GM19438 (cell line): ENCODE measurements around the gene ADH1C.

Experiments used
- ATAC-seq: cut with Tn5 transposase; IDR thresholded peaks from one replicate; pipeline ENCODE4 v1.9.1; 2021; ENCODE audit warnings: low read depth; ENCODE audit not compliant: unreplicated experiment

The ADH1C gene

DNA sequence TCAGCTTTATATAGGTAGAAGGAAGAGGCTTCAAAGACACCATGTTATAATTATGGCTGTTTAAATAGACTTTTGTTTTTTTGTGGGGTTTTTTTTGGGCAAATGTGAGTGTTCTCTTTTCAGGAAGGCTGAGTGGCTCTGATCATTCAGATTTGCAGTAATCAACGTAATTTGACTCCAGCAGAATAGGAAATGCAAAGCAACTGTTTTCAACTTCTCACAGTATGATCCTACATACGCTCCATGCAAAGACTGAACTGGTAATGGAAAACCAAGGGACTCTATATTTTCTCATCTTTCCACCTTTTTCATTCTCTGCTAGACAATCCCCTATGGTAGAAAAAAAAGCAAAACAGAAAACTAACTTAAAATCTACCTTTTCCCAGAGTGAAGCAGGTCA, 42.2 kb downstream of the ADH1C start:
- ATAC-seq: no peak

DNA sequence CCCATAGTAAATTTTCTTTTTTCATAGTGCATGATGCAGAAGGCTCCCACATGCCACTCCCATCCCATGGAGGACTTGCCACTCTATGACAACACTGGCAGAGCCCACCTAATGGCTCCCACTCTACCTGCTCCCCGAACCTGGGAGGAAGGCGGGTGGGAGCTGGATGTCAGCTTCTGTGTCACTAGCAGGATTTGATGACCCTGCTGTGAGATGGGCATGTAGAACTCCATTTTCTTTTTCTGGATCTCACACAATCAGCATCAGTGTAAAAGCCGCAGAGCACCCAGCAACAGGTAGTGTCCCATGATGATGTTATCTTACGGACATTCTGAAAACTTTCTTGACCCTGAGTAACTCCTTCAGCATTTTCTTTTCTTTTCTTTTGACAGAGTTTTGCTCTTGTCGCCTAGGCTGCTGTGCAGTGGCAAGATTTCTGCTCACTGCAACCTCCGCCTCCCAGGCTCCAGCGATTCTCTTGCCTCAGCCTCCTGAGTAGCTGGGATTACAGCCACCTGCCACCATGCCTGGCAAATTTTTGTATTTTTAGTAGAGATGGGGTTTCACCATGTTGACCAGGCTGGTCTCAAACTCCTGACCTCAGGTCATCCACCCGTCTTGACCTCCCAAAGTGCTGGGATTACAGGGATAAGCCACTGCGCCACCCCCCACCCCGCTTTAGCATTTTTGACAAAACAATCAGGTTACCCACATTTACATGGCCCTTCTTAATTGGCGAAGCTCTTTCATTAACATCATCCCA, 46.7 kb downstream of the ADH1C start:
- no peak for ATAC-seq

GRCh38 chr4:99301376-99302164, 51.0 kb downstream of the ADH1C start:
- no peak for ATAC-seq

DNA sequence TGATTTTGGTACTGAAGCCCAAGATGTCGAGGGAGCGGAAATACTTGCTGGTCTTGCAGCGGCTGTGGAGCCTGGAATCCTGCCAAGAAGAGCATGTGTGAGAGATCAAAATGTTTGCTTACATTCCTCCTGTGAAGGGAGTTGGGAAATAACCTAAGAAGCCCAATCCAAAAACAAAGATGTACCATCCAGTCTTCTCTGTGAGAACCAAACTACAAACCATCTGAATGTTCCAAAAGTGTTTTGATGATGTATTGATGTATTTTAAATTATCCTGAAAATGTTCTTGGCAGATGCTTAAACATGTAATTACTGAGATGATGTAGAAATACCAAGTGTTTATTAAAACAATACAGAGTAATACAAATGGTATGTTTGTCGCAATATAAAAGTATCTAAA, 51.6 kb downstream of the ADH1C start:
- ATAC-seq: no peak

- no peak for ATAC-seq
These were observed 59.2 kb downstream of the ADH1C start for GRCh38 chr4:99293357-99293756.

- no peak for ATAC-seq
These were observed 61.4 kb downstream of the ADH1C start, which contains the start of gene ADH1A for GRCh38 chr4:99290848-99291786. TSS of gene ADH1A (minus strand) at chr4:99290985. CDS start at chr4:99290914, 71 bp downstream.
